PFSK-1 (cell line): ENCODE measurements around the gene MSI2.

ENCODE experiments used
- FOXP2 ChIP-seq: optimal IDR thresholded peaks from 2 replicates; pipeline ENCODE3; 2011; ENCODE audit warnings: borderline replicate concordance, control low read depth, inconsistent platforms; ENCODE audit not compliant: insufficient read depth; ENCODE audit errors: extremely low read length, extremely low read depth
- POLR2AphosphoS5 ChIP-seq: IDR thresholded peaks from 2 replicates; pipeline ENCODE4 v1.6.1; 2012; ENCODE audit warnings: low read depth, mild to moderate bottlenecking, control low read depth, low read length, moderate library complexity
- SIN3A ChIP-seq: IDR thresholded peaks from 2 replicates; pipeline ENCODE4 v1.6.1; 2012; ENCODE audit warnings: mild to moderate bottlenecking, low read length, moderate library complexity, borderline replicate concordance; ENCODE audit not compliant: insufficient read depth
- TAF1 ChIP-seq: IDR thresholded peaks from 2 replicates; pipeline ENCODE4 v1.6.1; 2012; ENCODE audit warnings: low read length, control low read depth, borderline replicate concordance; ENCODE audit not compliant: insufficient read depth
- TF ChIP-seq, protein P1 (sequence below), 2 experiments: IDR thresholded peaks; 2 replicates each; pipeline versions ENCODE4 v1.6.1 to v1.8.0; 2011 to 2012; ENCODE audit warnings: low read depth in 2 of 2, low read length in 2 of 2, control low read depth in 1 of 2, inconsistent platforms in 1 of 2, mild to moderate bottlenecking in 1 of 2, moderate library complexity in 1 of 2; ENCODE audit not compliant: insufficient read depth in 1 of 2

Gene MSI2

DNA sequence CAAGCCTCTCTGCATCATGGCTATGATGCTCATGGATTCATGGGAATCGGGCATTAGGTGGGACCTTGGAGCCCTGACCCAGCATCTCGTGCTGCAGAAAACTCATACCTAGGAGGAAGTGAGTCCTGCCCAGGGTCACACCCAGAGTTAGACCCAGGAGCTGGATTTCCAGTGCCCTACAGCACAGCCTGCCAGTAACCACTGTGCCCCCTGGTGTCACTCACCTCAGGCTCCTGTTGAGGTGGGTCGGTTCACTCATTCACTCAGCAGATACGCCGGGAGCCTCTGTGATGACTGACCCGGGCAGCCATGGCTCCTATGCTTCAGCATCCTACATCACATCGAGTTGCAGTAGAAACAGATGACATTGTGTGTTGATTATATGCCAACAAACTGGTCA is 143.4 kb downstream of the MSI2 start:
- TF ChIP-seq FOXP2 (no peak), SIN3A (no peak), POLR2AphosphoS5 (no peak), TAF1 (no peak)
- TF ChIP-seq, protein P1, sequence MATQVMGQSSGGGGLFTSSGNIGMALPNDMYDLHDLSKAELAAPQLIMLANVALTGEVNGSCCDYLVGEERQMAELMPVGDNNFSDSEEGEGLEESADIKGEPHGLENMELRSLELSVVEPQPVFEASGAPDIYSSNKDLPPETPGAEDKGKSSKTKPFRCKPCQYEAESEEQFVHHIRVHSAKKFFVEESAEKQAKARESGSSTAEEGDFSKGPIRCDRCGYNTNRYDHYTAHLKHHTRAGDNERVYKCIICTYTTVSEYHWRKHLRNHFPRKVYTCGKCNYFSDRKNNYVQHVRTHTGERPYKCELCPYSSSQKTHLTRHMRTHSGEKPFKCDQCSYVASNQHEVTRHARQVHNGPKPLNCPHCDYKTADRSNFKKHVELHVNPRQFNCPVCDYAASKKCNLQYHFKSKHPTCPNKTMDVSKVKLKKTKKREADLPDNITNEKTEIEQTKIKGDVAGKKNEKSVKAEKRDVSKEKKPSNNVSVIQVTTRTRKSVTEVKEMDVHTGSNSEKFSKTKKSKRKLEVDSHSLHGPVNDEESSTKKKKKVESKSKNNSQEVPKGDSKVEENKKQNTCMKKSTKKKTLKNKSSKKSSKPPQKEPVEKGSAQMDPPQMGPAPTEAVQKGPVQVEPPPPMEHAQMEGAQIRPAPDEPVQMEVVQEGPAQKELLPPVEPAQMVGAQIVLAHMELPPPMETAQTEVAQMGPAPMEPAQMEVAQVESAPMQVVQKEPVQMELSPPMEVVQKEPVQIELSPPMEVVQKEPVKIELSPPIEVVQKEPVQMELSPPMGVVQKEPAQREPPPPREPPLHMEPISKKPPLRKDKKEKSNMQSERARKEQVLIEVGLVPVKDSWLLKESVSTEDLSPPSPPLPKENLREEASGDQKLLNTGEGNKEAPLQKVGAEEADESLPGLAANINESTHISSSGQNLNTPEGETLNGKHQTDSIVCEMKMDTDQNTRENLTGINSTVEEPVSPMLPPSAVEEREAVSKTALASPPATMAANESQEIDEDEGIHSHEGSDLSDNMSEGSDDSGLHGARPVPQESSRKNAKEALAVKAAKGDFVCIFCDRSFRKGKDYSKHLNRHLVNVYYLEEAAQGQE (IDR thresholded peaks at IDR 0.05; ENCODE audit: insufficient read depth in 1 of 2, low read depth in 2 of 2, low read length in 2 of 2) = no peak

DNA sequence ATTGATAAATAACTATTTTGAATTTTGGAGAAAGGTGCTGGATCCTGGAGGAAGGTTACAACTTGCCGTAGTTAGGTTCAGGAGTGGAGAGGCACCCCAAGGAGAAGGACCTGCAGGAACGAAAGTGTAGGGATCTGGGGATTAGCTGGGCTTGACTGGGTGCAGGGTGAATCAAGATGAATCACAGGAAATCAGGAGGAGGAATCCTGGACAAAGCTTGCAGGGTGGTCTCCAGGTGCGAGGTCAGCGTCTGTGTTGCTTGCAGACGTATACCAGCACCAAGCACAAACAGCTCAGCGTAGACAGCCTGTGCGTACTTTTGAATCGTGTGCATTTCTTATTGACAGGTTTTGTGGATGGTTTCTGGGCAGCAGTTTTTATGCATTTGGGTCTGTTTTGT is 144.3 kb downstream of the MSI2 start:
- TF ChIP-seq, protein P1 (IDR thresholded peaks at IDR 0.05; ENCODE audit: insufficient read depth in 1 of 2, low read depth in 2 of 2, low read length in 2 of 2) = no peak
- TF ChIP-seq SIN3A (no peak), POLR2AphosphoS5 (no peak), FOXP2 (no peak), TAF1 (no peak)

DNA sequence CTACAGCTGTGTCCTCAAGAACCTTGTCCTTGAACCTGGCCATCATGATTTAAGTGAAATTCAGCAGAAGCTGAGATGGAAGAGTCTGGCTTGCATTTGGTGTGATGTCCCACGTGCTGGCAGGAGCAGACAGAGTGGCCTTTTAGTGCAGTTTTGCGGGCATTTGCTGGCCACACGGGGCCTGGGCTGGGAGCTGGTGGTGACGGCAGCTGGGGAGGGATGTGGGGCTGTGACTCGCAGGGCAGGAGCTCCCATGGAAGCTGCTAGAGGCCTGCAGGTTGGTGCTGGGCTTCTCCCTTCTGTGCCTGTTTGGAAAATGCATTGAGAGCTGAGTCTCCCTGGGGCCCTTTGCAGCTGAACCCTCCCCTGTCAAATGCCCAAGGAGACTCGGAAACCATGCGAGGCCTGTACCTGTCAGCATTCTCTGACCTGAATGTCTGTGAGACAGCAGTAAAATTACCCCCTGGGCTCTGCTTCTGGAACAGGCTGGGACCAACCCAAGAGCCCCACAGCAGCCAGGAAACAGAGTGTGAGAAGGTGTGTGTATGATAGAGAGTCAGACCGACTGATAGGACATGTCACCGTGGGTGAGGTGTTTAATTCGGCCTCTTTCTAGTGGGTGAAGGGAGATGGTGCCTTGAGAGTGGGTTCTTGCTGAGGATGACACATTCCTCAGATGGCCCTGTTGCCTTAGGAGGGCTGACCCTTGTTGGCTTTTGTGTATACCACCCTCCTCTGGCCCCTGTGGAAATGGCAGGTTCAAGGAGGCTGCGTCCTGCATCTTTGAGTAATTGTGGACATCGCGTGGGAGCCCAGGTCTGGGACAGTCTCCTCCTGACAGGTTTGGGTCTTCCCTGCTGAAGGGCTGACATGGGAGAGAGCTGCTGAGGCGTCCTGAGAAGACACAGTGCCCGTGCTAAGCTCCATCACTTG is 145.5 kb downstream of the MSI2 start:
- TF ChIP-seq, protein P1 (IDR thresholded peaks at IDR 0.05; ENCODE audit: insufficient read depth in 1 of 2, low read depth in 2 of 2, low read length in 2 of 2) = no peak

DNA sequence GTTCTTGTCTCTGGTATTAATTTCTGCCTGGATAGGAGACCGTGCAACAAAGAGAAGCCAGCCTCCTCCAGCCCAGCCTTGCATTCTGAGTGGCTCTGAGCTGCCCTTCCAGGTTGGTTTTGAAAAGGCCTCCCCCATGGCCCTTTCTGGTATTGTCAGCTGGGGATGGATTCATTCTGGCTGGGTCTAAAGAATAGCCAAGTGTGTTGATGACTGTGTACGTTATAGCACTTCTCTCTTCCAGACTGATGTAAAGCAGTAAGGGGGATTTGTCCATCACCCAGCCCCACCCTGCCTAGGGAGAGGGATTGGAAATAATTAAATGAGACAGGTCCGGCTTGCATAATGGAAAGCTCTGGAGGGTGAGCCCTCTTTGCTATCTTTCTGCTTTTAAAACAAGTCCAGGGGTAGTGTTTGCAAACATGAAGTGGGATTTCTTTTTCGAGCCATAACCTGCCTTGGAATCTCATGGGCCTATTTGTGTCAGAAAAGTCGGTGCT is 146.4 kb downstream of the MSI2 start:
- TF ChIP-seq, protein P1 (IDR thresholded peaks at IDR 0.05; ENCODE audit: insufficient read depth in 1 of 2, low read depth in 2 of 2, low read length in 2 of 2) = no peak
- TF ChIP-seq POLR2AphosphoS5 = no peak

DNA sequence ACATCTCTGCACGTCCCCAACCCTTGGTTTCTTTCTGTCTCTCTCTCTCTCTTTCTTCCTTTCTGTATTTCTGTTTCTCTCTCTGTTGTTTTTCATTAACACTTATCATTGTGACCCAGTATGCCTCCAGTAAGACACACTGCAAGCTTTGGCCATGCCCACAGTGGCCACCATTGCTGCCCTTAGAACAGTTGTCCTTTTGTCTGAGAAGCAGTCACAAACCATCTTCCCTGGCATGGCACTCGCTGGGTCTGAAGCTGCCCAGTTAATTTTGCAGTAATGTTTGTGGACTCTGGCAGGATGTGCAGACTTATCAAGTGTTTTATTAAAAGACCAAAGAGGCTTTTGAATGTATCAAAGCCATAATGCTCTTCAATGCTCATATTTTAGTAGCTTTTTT is 146.9 kb downstream of the MSI2 start:
- TF ChIP-seq, protein P1 (IDR thresholded peaks at IDR 0.05; ENCODE audit: insufficient read depth in 1 of 2, low read depth in 2 of 2, low read length in 2 of 2) = no peak
- TF ChIP-seq SIN3A (no peak), POLR2AphosphoS5 (no peak), FOXP2 (no peak)
